ENCODE results near the gene SGMS1. TPM values are rescaled to one million over a fixed set of nuclear protein-coding genes. Genes with fewer than 3 reads are reported as not detected.
"Not testable (repeated sequence)": the region's sequence is repeated elsewhere in the genome, so short reads cannot be mapped to it uniquely, and the experiment has no call there.

The SGMS1 gene
- total RNA-seq, 1 donor = 30.2 TPM

GRCh38 chr10:50477287-50478203 lies 146.2 kb downstream of the SGMS1 start:
- DNase-seq (ENCODE audit: low read depth in 2 of 3, low spot score in 2 of 3) = no peak

DNA sequence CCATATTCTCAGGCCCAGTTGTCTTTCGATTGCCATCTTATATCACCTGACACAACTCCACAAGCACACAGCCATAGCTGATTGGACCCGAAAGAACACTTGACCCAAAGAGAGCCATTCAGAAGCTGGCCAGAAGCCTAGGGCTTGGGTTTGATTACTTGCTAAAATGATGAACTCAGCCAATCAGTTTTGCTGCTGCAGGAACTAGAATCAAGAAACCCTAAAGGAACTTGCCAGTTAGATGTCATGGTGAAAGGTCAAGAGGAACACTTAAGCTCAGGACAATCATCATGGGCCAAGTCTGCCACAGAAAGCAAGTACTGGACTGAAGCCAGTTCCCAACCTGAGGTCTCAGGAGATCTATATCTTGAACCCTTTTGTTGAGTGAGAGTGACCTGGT lies 150.0 kb downstream of the SGMS1 start:
- DNase-seq (ENCODE audit: low read depth in 2 of 3, low spot score in 2 of 3) = no peak

DNA sequence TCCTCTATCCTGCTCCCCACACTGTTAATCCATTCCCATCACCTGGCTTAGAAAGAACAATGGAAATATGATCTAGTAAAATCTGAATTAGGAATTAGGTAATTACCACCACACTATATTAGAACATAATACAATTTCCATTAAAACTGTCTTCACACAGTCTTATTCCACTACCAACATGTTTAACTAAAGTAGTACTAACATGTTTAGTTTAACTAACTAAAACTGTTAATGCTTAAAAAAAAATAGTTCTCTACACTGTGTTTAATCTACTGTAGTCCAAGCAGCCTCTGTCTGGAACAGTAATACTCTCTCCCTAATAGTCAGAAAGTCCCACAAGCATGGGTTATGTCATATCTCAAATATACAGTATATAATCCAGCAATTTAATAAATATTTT lies 150.8 kb downstream of the SGMS1 start:
- no peak for DNase-seq (ENCODE audit: low read depth in 2 of 3, low spot score in 2 of 3)

DNA sequence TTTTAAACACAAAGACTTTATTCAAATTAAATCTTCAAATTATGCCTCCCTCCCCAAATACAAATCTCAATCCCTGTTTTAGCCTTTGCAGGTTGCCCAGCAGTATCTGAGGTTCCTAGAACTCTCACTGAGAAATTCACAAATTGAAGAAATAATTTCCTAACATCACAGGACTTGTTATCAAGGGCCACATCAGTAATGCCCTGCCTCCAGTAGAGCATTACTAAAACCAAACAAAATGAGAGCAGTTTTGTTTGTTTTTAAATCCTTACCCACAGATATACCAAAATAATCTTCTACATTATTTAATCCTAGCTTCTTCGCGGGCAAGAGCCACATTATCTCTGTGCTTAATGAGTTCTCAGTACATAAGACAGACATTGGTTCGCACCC lies 152.2 kb downstream of the SGMS1 start:
- no peak for DNase-seq (ENCODE audit: low read depth in 2 of 3, low spot score in 2 of 3)

- DNase-seq (ENCODE audit: low read depth in 2 of 3, low spot score in 2 of 3) = no peak
Observed at GRCh38 chr10:50470798-50471582, 152.8 kb downstream of the SGMS1 start.

GRCh38 chr10:50470345-50470744 lies 153.4 kb downstream of the SGMS1 start:
- no peak for DNase-seq (ENCODE audit: low read depth in 2 of 3, low spot score in 2 of 3)

GRCh38 chr10:50469778-50470193 lies 154.0 kb downstream of the SGMS1 start:
- DNase-seq (ENCODE audit: low read depth in 2 of 3, low spot score in 2 of 3) = peak in 1 of 3 donors; percentile 59

DNA sequence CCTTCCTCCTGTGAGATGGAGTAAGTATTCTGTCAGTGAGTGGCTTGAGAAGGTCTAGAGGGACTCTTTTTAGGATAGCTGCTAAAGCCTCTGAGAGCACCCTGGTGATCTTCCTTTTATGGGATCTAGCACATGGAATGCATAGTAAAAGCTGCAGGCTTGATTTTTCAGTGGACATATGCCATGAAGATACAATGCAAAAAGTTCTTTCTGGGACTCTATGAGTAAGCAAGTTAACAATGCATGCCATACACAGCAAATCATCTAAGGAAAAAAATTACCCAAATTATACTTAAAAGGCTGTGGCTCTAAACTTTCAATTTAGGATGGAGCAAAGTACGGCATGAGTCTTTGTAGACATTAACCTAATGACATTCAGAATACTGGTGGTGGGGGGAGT lies 154.5 kb downstream of the SGMS1 start:
- no peak for DNase-seq (ENCODE audit: low read depth in 2 of 3, low spot score in 2 of 3)

DNA sequence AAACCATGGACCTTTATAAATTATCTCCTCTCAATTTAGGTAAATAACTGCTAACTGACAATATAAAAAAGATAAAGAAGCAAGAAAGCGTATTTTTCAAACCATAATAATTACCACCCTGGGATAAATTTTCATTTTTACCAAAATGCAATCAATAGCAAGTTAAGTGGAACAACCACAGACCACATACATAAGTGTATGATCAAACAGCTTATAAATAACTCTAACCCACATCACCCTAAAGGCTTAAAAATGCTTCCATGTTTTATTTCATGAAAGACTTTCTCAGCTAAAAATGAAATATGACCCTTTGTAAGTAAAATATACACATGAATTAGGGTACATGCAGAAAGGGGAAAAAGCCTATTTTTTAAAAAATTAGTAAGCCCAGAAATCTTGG lies 156.5 kb downstream of the SGMS1 start:
- no peak for DNase-seq (ENCODE audit: low read depth in 2 of 3, low spot score in 2 of 3)

DNA sequence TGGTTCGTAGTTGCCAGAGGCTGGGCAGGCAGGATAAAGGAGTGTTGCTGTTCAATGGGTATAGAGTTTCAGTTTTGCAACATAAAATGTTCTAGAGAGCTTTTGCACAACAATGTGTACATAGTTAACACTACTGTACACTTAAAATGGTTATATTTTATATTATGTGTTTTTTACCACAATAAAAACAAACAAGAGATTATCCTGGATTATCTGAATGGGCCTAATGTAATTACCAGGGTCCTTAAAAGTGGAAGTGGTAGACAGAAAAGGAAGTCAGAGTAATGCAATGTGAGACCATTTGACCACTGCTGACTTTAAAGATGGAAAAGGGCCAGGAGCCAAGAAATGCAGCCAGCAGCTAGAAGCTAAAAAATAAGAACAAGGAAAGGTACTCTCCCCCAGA lies 159.7 kb downstream of the SGMS1 start:
- peak in 1 of 3 donors; percentile 21 for DNase-seq (ENCODE audit: low read depth in 2 of 3, low spot score in 2 of 3)

DNA sequence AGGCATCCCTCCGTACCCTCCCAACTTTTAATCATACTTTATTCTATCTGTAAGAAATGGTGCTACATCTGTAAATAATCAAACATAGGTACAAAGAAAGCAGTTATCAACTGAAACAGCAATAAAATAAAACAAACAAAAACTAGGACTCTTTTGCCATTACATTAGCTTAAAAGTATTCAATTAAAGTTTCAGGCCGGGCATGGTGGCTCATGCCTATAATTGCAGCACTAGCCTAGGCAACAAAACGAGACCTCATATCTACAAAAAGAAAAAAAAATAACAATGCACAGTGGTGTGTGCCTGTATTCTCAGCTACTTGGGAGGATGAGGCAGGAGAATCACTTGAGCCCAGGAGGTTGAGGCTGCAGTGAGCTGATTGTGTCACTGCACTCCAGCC lies 161.9 kb downstream of the SGMS1 start:
- DNase-seq (ENCODE audit: low read depth in 2 of 3, low spot score in 2 of 3) = no peak

DNA sequence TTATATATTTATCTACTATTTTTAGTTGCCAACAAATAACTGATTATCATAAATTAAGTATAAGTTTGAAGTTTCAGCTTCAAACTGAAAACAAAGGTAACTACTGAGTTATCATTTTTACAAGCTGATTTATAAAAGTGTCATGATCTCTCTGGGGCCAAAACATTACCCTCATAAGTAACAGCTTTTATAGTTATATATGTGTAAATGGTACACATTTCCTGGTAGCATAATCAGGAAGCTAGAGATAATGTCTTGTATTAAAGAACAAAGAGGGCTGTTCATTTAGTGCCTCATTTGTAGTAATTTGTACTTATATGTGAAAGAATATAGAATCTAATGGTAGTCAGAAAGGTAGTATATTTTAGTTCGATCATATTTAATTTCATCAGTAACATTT lies 162.6 kb downstream of the SGMS1 start:
- DNase-seq (ENCODE audit: low read depth in 2 of 3, low spot score in 2 of 3) = no peak

DNA sequence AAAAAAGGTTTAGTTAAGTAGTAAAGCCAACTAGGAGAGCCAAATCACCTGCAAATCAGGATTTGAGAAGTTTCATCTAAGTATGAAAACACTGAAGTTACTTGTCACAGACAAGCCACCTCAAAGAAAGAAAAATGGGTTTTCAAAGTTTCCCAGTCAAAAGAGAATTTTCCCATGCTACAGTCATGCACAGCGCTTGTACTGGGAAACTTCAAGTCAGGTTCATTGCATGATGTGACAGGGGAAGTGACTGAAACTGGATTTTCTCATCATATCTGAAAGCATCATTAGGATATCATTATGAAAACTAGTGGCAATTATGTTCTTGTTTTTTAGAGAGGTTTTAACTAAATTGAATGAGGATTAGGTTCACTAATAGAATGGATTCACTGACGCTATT lies 167.0 kb downstream of the SGMS1 start:
- no peak for DNase-seq (ENCODE audit: low read depth in 2 of 3, low spot score in 2 of 3)

DNA sequence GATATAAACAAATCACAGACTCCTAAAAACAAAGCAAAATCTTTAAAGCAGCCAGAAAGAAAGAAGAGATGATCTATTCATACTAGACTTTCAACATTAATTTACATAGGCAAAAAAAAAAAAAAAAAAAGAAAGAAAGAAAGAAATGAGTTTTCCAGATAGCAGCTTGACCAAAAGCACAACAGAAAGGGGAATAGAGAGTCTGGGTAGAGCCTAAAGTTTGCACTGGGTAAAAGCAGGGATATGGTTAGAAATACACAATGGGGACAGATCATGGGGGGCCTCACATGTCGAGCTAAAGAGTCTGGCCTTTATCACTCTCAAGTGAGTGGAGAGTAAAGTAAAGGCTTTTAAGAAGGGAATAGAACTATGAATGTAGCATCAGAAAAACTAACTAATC lies 169.8 kb downstream of the SGMS1 start:
- DNase-seq (ENCODE audit: low read depth in 2 of 3, low spot score in 2 of 3) = no peak

DNA sequence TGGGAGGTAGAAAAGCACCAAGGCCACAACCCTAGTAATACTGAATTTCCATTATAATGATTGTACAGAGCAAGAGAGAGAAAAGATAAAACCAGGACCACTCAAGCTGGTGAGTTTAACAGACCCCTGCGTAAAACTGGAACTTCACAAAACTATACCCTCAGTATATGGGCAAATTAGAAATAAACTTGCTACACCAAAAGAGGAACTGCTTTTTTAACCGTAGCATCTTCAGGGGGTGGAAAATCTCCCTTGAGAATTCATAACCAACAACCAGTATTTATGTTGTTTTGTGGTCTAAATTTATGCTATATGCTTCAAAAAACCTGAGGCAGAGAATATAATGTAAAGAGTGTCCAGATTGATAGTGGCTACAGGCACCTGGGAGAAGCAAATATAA lies 171.2 kb downstream of the SGMS1 start:
- DNase-seq (ENCODE audit: low read depth in 2 of 3, low spot score in 2 of 3) = peak in 1 of 3 donors; percentile 47

DNA sequence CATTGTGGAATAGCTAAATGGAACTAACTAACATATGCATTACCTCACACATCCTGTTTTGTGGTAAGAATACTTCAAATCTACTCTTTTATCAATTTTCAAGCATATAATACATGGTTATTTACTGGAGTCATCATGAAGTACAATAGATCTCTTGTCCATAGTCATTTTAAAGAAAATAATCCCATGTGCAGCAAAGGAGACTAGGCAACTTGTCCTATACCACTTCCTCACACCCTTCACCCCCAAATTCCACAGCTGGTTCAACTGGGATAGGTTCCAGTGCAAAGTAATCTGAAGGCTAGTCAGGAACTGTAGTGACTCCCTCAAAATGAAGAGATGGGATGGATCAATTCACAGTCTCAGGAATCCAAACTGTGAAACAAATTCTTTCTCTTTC lies 176.1 kb downstream of the SGMS1 start:
- no peak for DNase-seq (ENCODE audit: low read depth in 2 of 3, low spot score in 2 of 3)

DNA sequence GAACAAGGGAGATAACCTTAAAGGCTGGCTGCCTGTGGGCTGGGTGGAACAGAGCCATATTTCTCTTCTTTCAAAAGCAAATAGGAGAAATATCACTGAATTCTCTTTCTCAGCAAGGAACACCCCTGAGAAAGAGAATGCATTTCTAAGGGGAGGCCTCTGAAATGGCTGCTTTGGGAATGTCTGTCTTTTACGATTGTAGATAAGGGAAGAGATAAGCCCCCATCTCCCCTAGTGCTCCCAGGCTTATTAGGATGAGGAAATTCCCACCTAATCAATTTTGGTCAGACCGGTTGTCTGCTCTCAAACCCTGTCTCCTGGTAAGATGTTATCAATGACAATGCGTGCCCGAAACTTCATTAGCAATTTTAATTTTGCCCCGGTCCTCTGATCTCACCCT lies 178.0 kb downstream of the SGMS1 start:
- DNase-seq (ENCODE audit: low read depth in 2 of 3, low spot score in 2 of 3) = not testable (repeated sequence)

GRCh38 chr10:50440489-50440888 lies 183.3 kb downstream of the SGMS1 start:
- no peak for DNase-seq (ENCODE audit: low read depth in 2 of 3, low spot score in 2 of 3)

GRCh38 chr10:50439806-50440205 lies 183.9 kb downstream of the SGMS1 start:
- DNase-seq (ENCODE audit: low read depth in 2 of 3, low spot score in 2 of 3) = no peak

- no peak for DNase-seq (ENCODE audit: low read depth in 2 of 3, low spot score in 2 of 3)
Observed at GRCh38 chr10:50439187-50439586, 184.6 kb downstream of the SGMS1 start.

GRCh38 chr10:50438049-50438936 lies 185.5 kb downstream of the SGMS1 start:
- DNase-seq (ENCODE audit: low read depth in 2 of 3, low spot score in 2 of 3) = no peak

Data from hematopoietic multipotent progenitor cell (in vitro differentiated cells).